ENCODE measurements around the gene CEP112.

CEP112 gene

DNA sequence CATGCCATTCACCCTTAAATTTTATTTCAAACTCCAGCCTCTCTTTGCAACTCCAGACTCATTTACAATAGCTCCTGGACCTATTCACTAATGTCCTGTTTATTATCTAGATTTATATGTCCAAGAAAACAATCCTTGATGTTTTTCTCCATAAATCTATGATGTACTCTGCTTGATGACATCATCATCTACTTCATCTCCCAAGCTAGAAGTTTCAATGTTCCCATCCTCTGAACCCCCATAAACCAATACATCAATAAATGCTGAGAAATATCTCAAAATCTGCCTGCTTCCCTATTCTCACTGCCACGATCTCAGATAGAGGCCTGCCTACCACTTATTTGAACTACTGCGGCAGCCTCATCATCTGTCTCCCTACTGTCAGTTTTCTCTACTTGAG lies 4.2 kb downstream of the CEP112 start:
- H3K36me3 ChIP-seq (ENCODE audit: control insufficient read depth in 1 of 2, insufficient read depth in 2 of 2, low read length in 2 of 2) = no peaks in the 10 kb centered on the region
- peaks cover 0 to 4% of the 10 kb centered on the region in 2 experiments for H3K4me1 ChIP-seq (ENCODE audit: control insufficient read depth in 1 of 2, insufficient read depth in 2 of 2, low read length in 2 of 2)
- no peak overlapping the region for H3K27ac ChIP-seq (ENCODE audit: low read depth, low read length)
- H2BK120ac ChIP-seq (ENCODE audit: insufficient read depth, low read length, poor library complexity) = no peak overlapping the region
- H3K18ac ChIP-seq (ENCODE audit: low read length) = no peak overlapping the region
- no peak for DNase-seq
- H2BK5ac ChIP-seq (ENCODE audit: low read depth, low read length, poor library complexity) = no peak overlapping the region
- H3K27me3 ChIP-seq (ENCODE audit: insufficient read depth, low read length) = no peaks in the 10 kb centered on the region
- peaks cover 6% of the 10 kb centered on the region for H3K79me1 ChIP-seq (ENCODE audit: low read length)
- H3K23ac ChIP-seq (ENCODE audit: low read length) = no peak overlapping the region
- H3K9me3 ChIP-seq (ENCODE audit: insufficient read depth, low read depth, low read length) = no peaks in the 10 kb centered on the region
- no peak overlapping the region for H3K4me3 ChIP-seq (ENCODE audit: low read depth, low read length)
- no peak overlapping the region for H4K12ac ChIP-seq (ENCODE audit: low read depth, low read length)
- no peak overlapping the region for H3K14ac ChIP-seq (ENCODE audit: low read length)
- H3K9ac ChIP-seq (ENCODE audit: low read length) = no peak overlapping the region
- no peak overlapping the region for H2AK5ac ChIP-seq (ENCODE audit: low read length)
- H4K91ac ChIP-seq (ENCODE audit: low read depth, low read length) = no peak overlapping the region
- no peak overlapping the region for H4K8ac ChIP-seq (ENCODE audit: low read depth, low read length)
- H2BK12ac ChIP-seq (ENCODE audit: low read length) = no peak overlapping the region
- no peak overlapping the region for H2AFZ ChIP-seq (ENCODE audit: insufficient read depth, low read length, poor library complexity)
- H3K79me2 ChIP-seq (ENCODE audit: control insufficient read depth, insufficient read depth, low read length, poor library complexity) = peaks cover 5% of the 10 kb centered on the region
- no CpG with 5 or more reads among the region's 2 CpGs for WGBS (ENCODE audit: extremely low coverage, insufficient coverage, insufficient read length)
- no peak overlapping the region for H3K4ac ChIP-seq (ENCODE audit: low read depth, low read length)
- no peak overlapping the region for H3K4me2 ChIP-seq (ENCODE audit: low read length)

DNA sequence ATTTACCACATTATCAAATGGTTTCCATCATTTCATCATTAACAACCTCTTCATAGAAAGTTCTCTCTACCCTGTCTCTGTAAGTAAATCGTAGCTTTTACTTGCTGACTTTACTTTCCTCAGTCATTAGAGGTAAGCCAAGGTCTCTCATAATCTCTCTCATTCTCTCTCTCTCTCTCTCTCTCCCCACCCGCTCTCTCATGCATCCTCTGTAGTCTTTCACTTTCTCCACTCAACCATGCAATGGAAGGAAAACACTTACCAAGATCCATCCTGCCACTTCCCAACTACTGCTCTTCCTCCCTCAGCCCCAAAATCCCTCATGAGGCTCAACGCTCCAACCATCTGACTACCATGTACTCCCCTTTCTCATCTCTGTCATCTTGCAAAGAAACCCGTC lies 6.1 kb downstream of the CEP112 start:
- Histone ChIP-seq H3K9ac (ENCODE audit: low read length) (no peak overlapping the region), H3K27ac (ENCODE audit: low read depth, low read length) (no peak overlapping the region), H3K36me3 (ENCODE audit: control insufficient read depth in 1 of 2, insufficient read depth in 2 of 2, low read length in 2 of 2) (no peaks in the 10 kb centered on the region), H3K4me1 (ENCODE audit: control insufficient read depth in 1 of 2, insufficient read depth in 2 of 2, low read length in 2 of 2) (no peaks in the 10 kb centered on the region), H3K14ac (ENCODE audit: low read length) (no peak overlapping the region), H3K23ac (ENCODE audit: low read length) (no peak overlapping the region), H3K79me1 (ENCODE audit: low read length) (no peaks in the 10 kb centered on the region), H3K27me3 (ENCODE audit: insufficient read depth, low read length) (no peaks in the 10 kb centered on the region), H2BK5ac (ENCODE audit: low read depth, low read length, poor library complexity) (no peak overlapping the region), H2BK120ac (ENCODE audit: insufficient read depth, low read length, poor library complexity) (no peak overlapping the region), H3K4me3 (ENCODE audit: low read depth, low read length) (no peak overlapping the region), H3K4ac (ENCODE audit: low read depth, low read length) (no peak overlapping the region), H3K4me2 (ENCODE audit: low read length) (no peak overlapping the region), H3K79me2 (ENCODE audit: control insufficient read depth, insufficient read depth, low read length, poor library complexity) (no peaks in the 10 kb centered on the region), H4K8ac (ENCODE audit: low read depth, low read length) (no peak overlapping the region), H2AFZ (ENCODE audit: insufficient read depth, low read length, poor library complexity) (no peak overlapping the region), H4K91ac (ENCODE audit: low read depth, low read length) (no peak overlapping the region), H2BK12ac (ENCODE audit: low read length) (no peak overlapping the region), H2AK5ac (ENCODE audit: low read length) (no peak overlapping the region), H4K12ac (ENCODE audit: low read depth, low read length) (no peak overlapping the region), H3K18ac (ENCODE audit: low read length) (no peak overlapping the region), H3K9me3 (ENCODE audit: insufficient read depth, low read depth, low read length) (no peaks in the 10 kb centered on the region)
- DNase-seq = no peak
- WGBS (ENCODE audit: extremely low coverage, insufficient coverage, insufficient read length) = no CpG with 5 or more reads among the region's 4 CpGs

DNA sequence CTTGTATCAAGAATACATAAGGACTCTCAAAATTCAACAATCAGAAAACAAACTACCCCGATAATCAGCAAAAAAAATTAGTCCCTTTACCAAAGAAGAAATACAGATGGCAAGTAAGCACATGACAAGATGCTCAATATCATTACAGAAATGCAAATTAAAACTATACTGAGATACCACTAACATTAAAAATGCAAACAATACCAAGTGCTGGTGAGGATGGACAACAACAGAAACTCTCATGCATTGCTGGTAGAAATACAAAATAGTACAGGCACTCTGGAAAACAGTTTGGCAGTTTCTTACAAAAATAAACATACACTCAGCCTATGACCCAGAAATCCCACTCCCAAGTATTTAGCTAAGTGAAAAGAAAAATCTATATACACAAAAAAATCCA lies 7.5 kb downstream of the CEP112 start:
- Histone ChIP-seq H3K4me3 (ENCODE audit: low read depth, low read length) (no peak overlapping the region), H2AK5ac (ENCODE audit: low read length) (no peak overlapping the region), H3K27ac (ENCODE audit: low read depth, low read length) (no peak overlapping the region), H3K18ac (ENCODE audit: low read length) (no peak overlapping the region), H3K23ac (ENCODE audit: low read length) (no peak overlapping the region), H3K14ac (ENCODE audit: low read length) (no peak overlapping the region), H3K4me2 (ENCODE audit: low read length) (no peak overlapping the region), H3K79me2 (ENCODE audit: control insufficient read depth, insufficient read depth, low read length, poor library complexity) (no peaks in the 10 kb centered on the region), H3K9me3 (ENCODE audit: insufficient read depth, low read depth, low read length) (no peaks in the 10 kb centered on the region), H4K91ac (ENCODE audit: low read depth, low read length) (no peak overlapping the region), H3K79me1 (ENCODE audit: low read length) (no peaks in the 10 kb centered on the region), H3K36me3 (ENCODE audit: control insufficient read depth in 1 of 2, insufficient read depth in 2 of 2, low read length in 2 of 2) (no peaks in the 10 kb centered on the region), H2BK12ac (ENCODE audit: low read length) (no peak overlapping the region), H3K4ac (ENCODE audit: low read depth, low read length) (no peak overlapping the region), H2BK120ac (ENCODE audit: insufficient read depth, low read length, poor library complexity) (no peak overlapping the region), H2AFZ (ENCODE audit: insufficient read depth, low read length, poor library complexity) (no peak overlapping the region), H3K9ac (ENCODE audit: low read length) (no peak overlapping the region), H3K27me3 (ENCODE audit: insufficient read depth, low read length) (no peaks in the 10 kb centered on the region), H3K4me1 (ENCODE audit: control insufficient read depth in 1 of 2, insufficient read depth in 2 of 2, low read length in 2 of 2) (no peaks in the 10 kb centered on the region), H2BK5ac (ENCODE audit: low read depth, low read length, poor library complexity) (no peak overlapping the region), H4K12ac (ENCODE audit: low read depth, low read length) (no peak overlapping the region), H4K8ac (ENCODE audit: low read depth, low read length) (no peak overlapping the region)
- no CpG with 5 or more reads among the region's 1 CpG for WGBS (ENCODE audit: extremely low coverage, insufficient coverage, insufficient read length)
- no peak for DNase-seq

DNA sequence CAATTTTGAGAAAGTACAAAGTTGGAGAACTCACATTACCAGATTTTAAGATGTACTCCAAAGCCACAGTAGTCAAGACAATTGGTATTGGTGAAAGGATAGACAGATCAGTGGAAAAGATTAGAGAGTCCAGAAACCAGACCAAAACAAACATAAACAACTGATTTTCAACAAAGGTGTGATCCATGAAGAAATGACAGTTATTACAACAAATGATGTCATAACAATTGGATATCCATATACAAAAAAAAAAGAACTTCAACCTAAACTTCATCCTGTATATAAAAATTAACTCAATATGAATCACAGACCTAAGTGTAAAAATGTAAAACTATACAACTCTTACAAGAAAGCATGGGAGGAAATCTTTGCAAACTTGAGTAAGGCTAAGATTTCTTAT lies 8.4 kb downstream of the CEP112 start:
- Histone ChIP-seq H2AFZ (ENCODE audit: insufficient read depth, low read length, poor library complexity) (no peak overlapping the region), H3K79me1 (ENCODE audit: low read length) (no peaks in the 10 kb centered on the region), H2BK12ac (ENCODE audit: low read length) (no peak overlapping the region), H4K12ac (ENCODE audit: low read depth, low read length) (no peak overlapping the region), H3K4ac (ENCODE audit: low read depth, low read length) (no peak overlapping the region), H3K4me2 (ENCODE audit: low read length) (no peak overlapping the region), H3K23ac (ENCODE audit: low read length) (no peak overlapping the region), H4K8ac (ENCODE audit: low read depth, low read length) (no peak overlapping the region), H3K27me3 (ENCODE audit: insufficient read depth, low read length) (no peaks in the 10 kb centered on the region), H3K4me1 (ENCODE audit: control insufficient read depth in 1 of 2, insufficient read depth in 2 of 2, low read length in 2 of 2) (no peaks in the 10 kb centered on the region), H3K9ac (ENCODE audit: low read length) (no peak overlapping the region), H3K36me3 (ENCODE audit: control insufficient read depth in 1 of 2, insufficient read depth in 2 of 2, low read length in 2 of 2) (no peaks in the 10 kb centered on the region), H4K91ac (ENCODE audit: low read depth, low read length) (no peak overlapping the region), H2BK5ac (ENCODE audit: low read depth, low read length, poor library complexity) (no peak overlapping the region), H3K79me2 (ENCODE audit: control insufficient read depth, insufficient read depth, low read length, poor library complexity) (no peaks in the 10 kb centered on the region), H3K27ac (ENCODE audit: low read depth, low read length) (no peak overlapping the region), H3K14ac (ENCODE audit: low read length) (no peak overlapping the region), H3K4me3 (ENCODE audit: low read depth, low read length) (no peak overlapping the region), H2BK120ac (ENCODE audit: insufficient read depth, low read length, poor library complexity) (no peak overlapping the region), H2AK5ac (ENCODE audit: low read length) (no peak overlapping the region), H3K18ac (ENCODE audit: low read length) (no peak overlapping the region), H3K9me3 (ENCODE audit: insufficient read depth, low read depth, low read length) (no peaks in the 10 kb centered on the region)
- DNase-seq = no peak

DNA sequence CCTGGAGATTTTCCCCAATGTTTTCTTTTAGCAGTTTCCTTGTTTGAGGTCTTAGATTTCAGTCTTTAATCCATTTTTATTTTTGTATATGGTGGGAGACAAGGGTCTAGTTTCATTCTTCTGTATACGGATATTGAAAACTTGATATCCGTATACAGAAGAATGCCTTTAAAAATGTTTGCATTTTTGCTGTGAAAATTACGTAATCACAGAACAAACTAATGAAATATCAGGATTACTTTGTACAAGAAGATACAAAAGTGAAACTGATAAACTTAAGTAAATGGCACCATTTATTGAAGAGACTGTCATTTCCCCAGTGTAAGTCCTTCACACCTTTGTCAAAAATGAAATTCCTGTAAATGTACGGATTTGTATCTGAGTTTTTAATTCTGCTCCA lies 13.3 kb downstream of the CEP112 start:
- Histone ChIP-seq H4K12ac (ENCODE audit: low read depth, low read length) (no peak overlapping the region), H3K4me3 (ENCODE audit: low read depth, low read length) (no peak overlapping the region), H2AK5ac (ENCODE audit: low read length) (no peak overlapping the region), H3K4me1 (ENCODE audit: control insufficient read depth in 1 of 2, insufficient read depth in 2 of 2, low read length in 2 of 2) (no peaks in the 10 kb centered on the region), H3K27ac (ENCODE audit: low read depth, low read length) (no peak overlapping the region), H3K9ac (ENCODE audit: low read length) (no peak overlapping the region), H3K36me3 (ENCODE audit: control insufficient read depth in 1 of 2, insufficient read depth in 2 of 2, low read length in 2 of 2) (no peaks in the 10 kb centered on the region), H4K8ac (ENCODE audit: low read depth, low read length) (no peak overlapping the region), H2AFZ (ENCODE audit: insufficient read depth, low read length, poor library complexity) (no peak overlapping the region), H3K79me2 (ENCODE audit: control insufficient read depth, insufficient read depth, low read length, poor library complexity) (no peaks in the 10 kb centered on the region), H3K23ac (ENCODE audit: low read length) (no peak overlapping the region), H3K27me3 (ENCODE audit: insufficient read depth, low read length) (no peaks in the 10 kb centered on the region), H3K14ac (ENCODE audit: low read length) (no peak overlapping the region), H3K9me3 (ENCODE audit: insufficient read depth, low read depth, low read length) (no peaks in the 10 kb centered on the region), H3K4ac (ENCODE audit: low read depth, low read length) (no peak overlapping the region), H2BK120ac (ENCODE audit: insufficient read depth, low read length, poor library complexity) (no peak overlapping the region), H2BK12ac (ENCODE audit: low read length) (no peak overlapping the region), H3K79me1 (ENCODE audit: low read length) (no peaks in the 10 kb centered on the region), H3K18ac (ENCODE audit: low read length) (no peak overlapping the region), H4K91ac (ENCODE audit: low read depth, low read length) (no peak overlapping the region), H2BK5ac (ENCODE audit: low read depth, low read length, poor library complexity) (no peak overlapping the region), H3K4me2 (ENCODE audit: low read length) (no peak overlapping the region)
- no peak for DNase-seq
- WGBS (ENCODE audit: extremely low coverage, insufficient coverage, insufficient read length) = no CpG with 5 or more reads among the region's 4 CpGs
